H9 (cell line): ENCODE measurements around the gene AATK. TPM values are rescaled to one million over a fixed set of nuclear protein-coding genes. Genes with fewer than 3 reads are reported as not detected.

ENCODE experiments used
- DNase-seq: peaks from one replicate; pipeline ENCODE4 v3.0.0-alpha.2; 2017
- H2AFZ ChIP-seq: one replicate; pipeline ENCODE4 v1.6.1; 2013; ENCODE audit warnings: mild to moderate bottlenecking, low read length, control low read depth, moderate library complexity
- H2AK5ac ChIP-seq: 2 replicates; pipeline ENCODE4 v1.6.1; 2013; ENCODE audit warnings: low read length, control low read depth, mixed read lengths; ENCODE audit not compliant: insufficient read length
- H2BK120ac ChIP-seq: one replicate; pipeline ENCODE4 v1.6.1; 2013; ENCODE audit warnings: low read depth, mild to moderate bottlenecking, low read length, control low read depth, inconsistent platforms; ENCODE audit not compliant: poor library complexity, severe bottlenecking
- H2BK12ac ChIP-seq: 2 replicates; pipeline ENCODE4 v1.6.1; 2013; ENCODE audit warnings: low read length, control low read depth, mixed read lengths, low read depth; ENCODE audit not compliant: insufficient read length
- H2BK15ac ChIP-seq: 2 replicates; pipeline ENCODE4 v1.6.1; 2013; ENCODE audit warnings: low read depth, low read length, control low read depth
- H2BK20ac ChIP-seq: one replicate; pipeline ENCODE4 v1.6.1; 2013; ENCODE audit warnings: low read depth, mild to moderate bottlenecking, low read length, control low read depth, inconsistent platforms; ENCODE audit not compliant: poor library complexity, severe bottlenecking
- H2BK5ac ChIP-seq: 2 replicates; pipeline ENCODE4 v1.6.1; 2013; ENCODE audit warnings: low read length, control low read depth, mixed read lengths; ENCODE audit not compliant: insufficient read length
- H3K14ac ChIP-seq: 2 replicates; pipeline ENCODE4 v1.6.1; 2013; ENCODE audit warnings: low read length, control low read depth; ENCODE audit not compliant: insufficient read depth
- H3K18ac ChIP-seq: 2 replicates; pipeline ENCODE4 v1.6.1; 2013; ENCODE audit warnings: low read depth, mild to moderate bottlenecking, mixed read lengths, low read length, control low read depth; ENCODE audit not compliant: insufficient read length
- H3K23ac ChIP-seq: 2 replicates; pipeline ENCODE4 v1.6.1; 2013; ENCODE audit warnings: low read length, control low read depth, mixed read lengths, low read depth; ENCODE audit not compliant: insufficient read length
- H3K23me2 ChIP-seq: 2 replicates; pipeline ENCODE4 v1.6.1; 2013; ENCODE audit warnings: low read depth, mild to moderate bottlenecking, mixed read lengths, low read length, control low read depth; ENCODE audit not compliant: insufficient read length, poor library complexity, severe bottlenecking
- H3K27ac ChIP-seq: 2 replicates; pipeline ENCODE4 v1.5.1; 2013; ENCODE audit warnings: low read length, control low read depth, mixed read lengths, low read depth; ENCODE audit not compliant: insufficient read length
- H3K27me3 ChIP-seq: 2 replicates; pipeline ENCODE4 v1.6.1; 2013; ENCODE audit warnings: low read length, control low read depth, inconsistent platforms; ENCODE audit not compliant: insufficient read depth
- H3K4ac ChIP-seq: 2 replicates; pipeline ENCODE4 v1.6.1; 2013; ENCODE audit warnings: low read depth, mild to moderate bottlenecking, control low read depth, inconsistent platforms, low read length, moderate library complexity
- H3K4me1 ChIP-seq: 2 replicates; pipeline ENCODE4 v1.6.1; 2013; ENCODE audit warnings: low read length, control low read depth, inconsistent platforms; ENCODE audit not compliant: insufficient read depth
- H3K4me2 ChIP-seq: 2 replicates; pipeline ENCODE4 v1.6.1; 2013; ENCODE audit warnings: low read length, control low read depth, mixed read lengths; ENCODE audit not compliant: insufficient read length, insufficient read depth
- H3K56ac ChIP-seq: 2 replicates; pipeline ENCODE4 v1.6.1; 2013; ENCODE audit warnings: low read depth, mild to moderate bottlenecking, mixed read lengths, low read length, control low read depth; ENCODE audit not compliant: insufficient read length
- H3K79me1 ChIP-seq: 2 replicates; pipeline ENCODE4 v1.6.1; 2013; ENCODE audit warnings: low read depth, mild to moderate bottlenecking, moderate library complexity, low read length, control low read depth, inconsistent platforms; ENCODE audit not compliant: insufficient read depth, poor library complexity, severe bottlenecking
- H3K79me2 ChIP-seq: 2 replicates; pipeline ENCODE4 v1.6.1; 2013; ENCODE audit warnings: low read length, control low read depth, inconsistent platforms; ENCODE audit not compliant: insufficient read depth
- H3K9ac ChIP-seq: 2 replicates; pipeline ENCODE4 v1.6.1; 2013; ENCODE audit warnings: low read length, control low read depth, mixed read lengths; ENCODE audit not compliant: insufficient read length; ENCODE audit errors: extremely low read depth
- H3K9me3 ChIP-seq: one replicate; pipeline ENCODE4 v1.6.1; 2013; ENCODE audit warnings: low read depth, low read length, inconsistent platforms; ENCODE audit not compliant: control insufficient read depth
- H3T11ph ChIP-seq: one replicate; pipeline ENCODE4 v1.6.1; 2013; ENCODE audit warnings: mild to moderate bottlenecking, low read length, control low read depth, inconsistent platforms
- H4K20me1 ChIP-seq: one replicate; pipeline ENCODE4 v1.6.1; 2013; ENCODE audit not compliant: control insufficient read depth, insufficient read length, insufficient read depth
- H4K5ac ChIP-seq: 2 replicates; pipeline ENCODE4 v1.6.1; 2013; ENCODE audit warnings: low read depth, mild to moderate bottlenecking, mixed read lengths, low read length, control low read depth; ENCODE audit not compliant: insufficient read length
- H4K8ac ChIP-seq: replicated peaks from 2 replicates; pipeline ENCODE4 v1.6.1; 2013; ENCODE audit warnings: low read length, control low read depth, mixed read lengths, low read depth; ENCODE audit not compliant: insufficient read length
- H4K91ac ChIP-seq: 2 replicates; pipeline ENCODE4 v1.6.1; 2013; ENCODE audit warnings: low read depth, mild to moderate bottlenecking, moderate library complexity, mixed read lengths, low read length, control low read depth; ENCODE audit not compliant: insufficient read length
- H3K27ac Mint-ChIP-seq, 3 experiments: 2 replicates in 2 of 3; 3 replicates in 1 of 3; pipeline ENCODE4 v1.8.0; 2020 to 2021; ENCODE audit warnings: mixed read lengths in 3 of 3, mild to moderate bottlenecking in 1 of 3, moderate library complexity in 1 of 3
- H3K27me3 Mint-ChIP-seq: 2 replicates; pipeline ENCODE4 v1.8.0; 2021; ENCODE audit warnings: low read depth, mild to moderate bottlenecking, moderate library complexity, mixed read lengths
- H3K36me3 Mint-ChIP-seq, 3 experiments: 2 replicates in 2 of 3; 3 replicates in 1 of 3; pipeline ENCODE4 v1.8.0; 2020 to 2021; ENCODE audit warnings: low read depth in 3 of 3, mixed read lengths in 3 of 3; ENCODE audit not compliant: insufficient read depth in 1 of 3
- H3K4me1 Mint-ChIP-seq, 2 experiments: 2 replicates each; pipeline ENCODE4 v1.8.0; 2020; ENCODE audit warnings: mixed read lengths in 2 of 2
- H3K4me3 Mint-ChIP-seq, 2 experiments: 2 replicates in 1 of 2; 3 replicates in 1 of 2; pipeline ENCODE4 v1.8.0; 2020 to 2021; ENCODE audit warnings: mild to moderate bottlenecking in 2 of 2, mixed read lengths in 2 of 2, moderate library complexity in 1 of 2
- H3K9me3 Mint-ChIP-seq, 2 experiments: 2 replicates in 1 of 2; 3 replicates in 1 of 2; pipeline ENCODE4 v1.8.0; 2020; ENCODE audit warnings: mild to moderate bottlenecking in 2 of 2, mixed read lengths in 2 of 2, moderate library complexity in 1 of 2
- WGBS: extraction: QIAGEN DNeasy Blood & Tissue Kit; methylation state at CpG from one replicate; pipeline ENCODE4 v1.1.7; 2013; ENCODE audit warnings: missing lambda C conversion rate, low lambda C conversion rate, mixed read lengths; ENCODE audit not compliant: insufficient read length; ENCODE audit errors: extremely low coverage; 5-methylcytosine and 5-hydroxymethylcytosine counted together
- total RNA-seq: library from RNA; stranded (reverse); gene quantifications from 2 replicates; pipeline ENCODE4 v1.2.1, GENCODE V29; 2021
- TF ChIP-seq, protein P1 (sequence below): fragments of 200-600 bp; sonication (generic); conservative IDR thresholded peaks from 3 replicates; pipeline ENCODE4 v1.8.0; 2021; ENCODE audit warnings: antibody characterized with exemption, mild to moderate bottlenecking

AATK gene
- total RNA-seq, 1 experiment from 2014 or later, result 2.4 TPM

DNA sequence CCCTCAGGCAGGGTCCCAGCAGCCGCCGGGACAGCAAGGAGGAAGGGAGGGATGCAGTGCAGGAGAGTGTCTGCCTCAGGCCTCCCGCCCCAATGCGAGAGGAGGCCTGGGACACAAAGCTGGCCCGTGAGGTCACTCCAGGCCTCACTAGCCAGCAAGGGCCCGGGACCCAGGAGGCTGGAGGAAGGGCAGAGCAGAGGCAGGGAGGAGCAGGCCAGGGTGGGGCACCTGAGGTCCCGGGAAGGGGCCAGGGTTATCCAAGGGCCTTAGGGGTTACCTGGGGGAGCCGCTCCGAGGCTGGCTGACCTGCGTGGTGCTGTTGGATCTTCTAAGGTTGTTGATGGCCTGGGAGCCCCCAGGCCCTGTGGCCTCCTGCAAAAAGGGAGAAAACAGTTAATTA is 42.6 kb upstream of the AATK start:
- Mint-ChIP-seq H3K27me3 (no peaks in the 10 kb centered on the region), H3K36me3 (peaks cover 0 to 33% (median 6%) of the 10 kb centered on the region in 3 experiments; a peak in 4 of 7 replicates), H3K4me1 (peaks cover 3 to 4% of the 10 kb centered on the region in 2 experiments; a peak in 1 of 4 replicates), H3K9me3 (no peaks in the 10 kb centered on the region), H3K4me3 (no peak overlapping the region), H3K27ac (peak overlapping the region in 2 of 3 experiments; percentile 67 to 79; a peak in 2 of 7 replicates)
- H3K27me3 ChIP-seq, result no peaks in the 10 kb centered on the region
- H2AFZ ChIP-seq, result no peak overlapping the region
- H3K79me1 ChIP-seq, result no peaks in the 10 kb centered on the region
- H2AK5ac ChIP-seq, result no peak overlapping the region
- H4K20me1 ChIP-seq, result no peaks in the 10 kb centered on the region
- TF ChIP-seq, protein P1, sequence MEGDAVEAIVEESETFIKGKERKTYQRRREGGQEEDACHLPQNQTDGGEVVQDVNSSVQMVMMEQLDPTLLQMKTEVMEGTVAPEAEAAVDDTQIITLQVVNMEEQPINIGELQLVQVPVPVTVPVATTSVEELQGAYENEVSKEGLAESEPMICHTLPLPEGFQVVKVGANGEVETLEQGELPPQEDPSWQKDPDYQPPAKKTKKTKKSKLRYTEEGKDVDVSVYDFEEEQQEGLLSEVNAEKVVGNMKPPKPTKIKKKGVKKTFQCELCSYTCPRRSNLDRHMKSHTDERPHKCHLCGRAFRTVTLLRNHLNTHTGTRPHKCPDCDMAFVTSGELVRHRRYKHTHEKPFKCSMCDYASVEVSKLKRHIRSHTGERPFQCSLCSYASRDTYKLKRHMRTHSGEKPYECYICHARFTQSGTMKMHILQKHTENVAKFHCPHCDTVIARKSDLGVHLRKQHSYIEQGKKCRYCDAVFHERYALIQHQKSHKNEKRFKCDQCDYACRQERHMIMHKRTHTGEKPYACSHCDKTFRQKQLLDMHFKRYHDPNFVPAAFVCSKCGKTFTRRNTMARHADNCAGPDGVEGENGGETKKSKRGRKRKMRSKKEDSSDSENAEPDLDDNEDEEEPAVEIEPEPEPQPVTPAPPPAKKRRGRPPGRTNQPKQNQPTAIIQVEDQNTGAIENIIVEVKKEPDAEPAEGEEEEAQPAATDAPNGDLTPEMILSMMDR, result no peak
- H4K5ac ChIP-seq, result no peak overlapping the region
- DNase-seq, result no peak
- no peak overlapping the region for H3K56ac ChIP-seq
- no peak overlapping the region for H2BK20ac ChIP-seq
- H2BK5ac ChIP-seq, result no peak overlapping the region
- H3K23ac ChIP-seq, result no peak overlapping the region
- no peak overlapping the region for H4K8ac ChIP-seq
- no peaks in the 10 kb centered on the region for H3K23me2 ChIP-seq
- H2BK120ac ChIP-seq, result no peak overlapping the region
- no peak overlapping the region for H2BK12ac ChIP-seq
- no peak overlapping the region for H3K4me2 ChIP-seq
- H3K14ac ChIP-seq, result no peak overlapping the region
- no peak overlapping the region for H4K91ac ChIP-seq
- no CpG with 5 or more reads among the region's 10 CpGs for WGBS
- H3K18ac ChIP-seq, result no peak overlapping the region
- no peaks in the 10 kb centered on the region for H3K4me1 ChIP-seq
- H3T11ph ChIP-seq, result no peak overlapping the region
- H3K27ac ChIP-seq, result no peak overlapping the region
- no peak overlapping the region for H3K4ac ChIP-seq
- no peak overlapping the region for H2BK15ac ChIP-seq
- no peaks in the 10 kb centered on the region for H3K9me3 ChIP-seq
- no peak overlapping the region for H3K9ac ChIP-seq
- no peaks in the 10 kb centered on the region; the same call in 1 of the 2 replicates for H3K79me2 ChIP-seq
